K562 (cell line): ENCODE results near the gene YEATS2. TPM values are rescaled to one million over a fixed set of nuclear protein-coding genes. Genes with fewer than 3 reads are reported as not detected.

Experiments
- ATAC-seq: fragments of 200-7000 bp; cut with Tn5 transposase; 3 replicates; pipeline ENCODE4 v1.9.1; 2020; ENCODE audit warnings: moderate library complexity
- BruUV-seq: library from RNA; stranded (reverse); fragments of 400-500 nt; replicated peaks from 2 replicates; lab custom pipeline; 2021; lab: Mats Ljungman, UMichigan
- CTCF ChIA-PET: fragments of 300-600 bp; formaldehyde crosslinking; extraction: SDS; loops from one replicate; lab custom pipeline; 2021; ENCODE audit warnings: low intra/inter-chr PET ratio; lab: Yijun Ruan, JAX
- POLR2A ChIA-PET: fragments of 300-600, 350-650 bp; sonication (Branson Sonifier 250); formaldehyde crosslinking; extraction: SDS; loops from one replicate; lab custom pipeline; 2021; ENCODE audit warnings: antibody characterized with exemption, inconsistent platforms; lab: Yijun Ruan, JAX
- DNase-seq, 4 experiments: peaks; one replicate each; pipeline versions ENCODE4 v3.0.0 to v3.0.0-alpha.2; 2011 to 2018; ENCODE audit warnings: low spot score in 3 of 4, mixed read lengths in 3 of 4; ENCODE audit errors: extremely low read depth in 1 of 4
- FAIRE-seq: peaks from 2 replicates; lab custom pipeline; 2011; peaks lifted over from hg19 to GRCh38; lab: Jason Lieb, UNC
- H2AFZ ChIP-seq: 2 replicates; pipeline ENCODE4 v1.6.0; 2011; ENCODE audit warnings: low read depth, low read length, control low read depth, inconsistent platforms
- H3K27ac ChIP-seq: fragments of 200-600 bp; 3 replicates; pipeline ENCODE4 v1.8.0; 2011; ENCODE audit warnings: low read depth, mild to moderate bottlenecking, control low read depth, inconsistent platforms, low read length, moderate library complexity, mixed read lengths; ENCODE audit errors: extremely low read depth
- H3K27me3 ChIP-seq, 2 experiments: fragments of 300-600 bp in 1 of 2; 2 replicates in 1 of 2; 3 replicates in 1 of 2; pipeline versions ENCODE4 v1.6.0 to v1.8.0; 2011; ENCODE audit warnings: inconsistent platforms in 2 of 2, low read length in 2 of 2, mild to moderate bottlenecking in 1 of 2, mixed read lengths in 1 of 2, moderate library complexity in 1 of 2; ENCODE audit not compliant: control insufficient read depth in 2 of 2, insufficient read depth in 2 of 2
- H3K36me3 ChIP-seq: fragments of 300-600 bp; 3 replicates; pipeline ENCODE4 v1.8.0; 2011; ENCODE audit warnings: mild to moderate bottlenecking, low read length, inconsistent platforms; ENCODE audit not compliant: control insufficient read depth, insufficient read depth
- H3K4me1 ChIP-seq, 2 experiments: fragments of 200-600 bp in 1 of 2; replicated peaks in 1 of 2; 2 replicates in 1 of 2; 3 replicates in 1 of 2; pipeline versions ENCODE4 v1.5.1 to v1.8.0; 2011; ENCODE audit warnings: inconsistent platforms in 2 of 2, low read length in 2 of 2, mild to moderate bottlenecking in 1 of 2, mixed read lengths in 1 of 2, moderate library complexity in 1 of 2; ENCODE audit not compliant: control insufficient read depth in 2 of 2, insufficient read depth in 2 of 2
- H3K4me2 ChIP-seq: 2 replicates; pipeline ENCODE4 v1.6.1; 2011; ENCODE audit warnings: low read length, control low read depth, inconsistent platforms, mixed read lengths; ENCODE audit not compliant: insufficient read depth
- H3K4me3 ChIP-seq: fragments of 200-600 bp; sonication (generic), shearing (Covaris generic); 2 replicates; pipeline ENCODE4 v1.5.1; 2016; ENCODE audit warnings: control low read depth, inconsistent platforms
- H3K79me2 ChIP-seq: fragments of 200-600 bp; 3 replicates; pipeline ENCODE4 v1.8.0; 2011; ENCODE audit warnings: low read length, inconsistent platforms; ENCODE audit not compliant: control insufficient read depth, insufficient read depth
- H3K9ac ChIP-seq, 2 experiments: 2 replicates each; pipeline versions ENCODE4 v1.6.0 to v1.6.1; 2011; ENCODE audit warnings: low read depth in 2 of 2, low read length in 2 of 2, control low read depth in 1 of 2, inconsistent platforms in 1 of 2, mild to moderate bottlenecking in 1 of 2, mixed read lengths in 1 of 2; ENCODE audit not compliant: insufficient read depth in 1 of 2
- H3K9me1 ChIP-seq: one replicate; pipeline ENCODE4 v1.6.0; 2011; ENCODE audit warnings: inconsistent platforms, mild to moderate bottlenecking, low read length, moderate library complexity; ENCODE audit not compliant: control insufficient read depth, insufficient read depth
- H3K9me3 ChIP-seq: replicated peaks from 2 replicates; pipeline ENCODE4 v1.5.1; 2011; ENCODE audit warnings: low read depth, low read length, inconsistent platforms; ENCODE audit not compliant: control insufficient read depth, insufficient read depth
- H4K20me1 ChIP-seq: replicated peaks from 2 replicates; pipeline ENCODE4 v1.6.1; 2011; ENCODE audit warnings: low read length, inconsistent platforms, mixed read lengths; ENCODE audit not compliant: control insufficient read depth, insufficient read depth
- ARID1B ChIP-seq: fragments of 450-650 bp; IDR thresholded peaks from 2 replicates; pipeline ENCODE4 v1.6.1; 2016; ENCODE audit warnings: antibody characterized with exemption, mild to moderate bottlenecking, inconsistent platforms
- CTBP1 ChIP-seq: fragments of 450-650 bp; IDR thresholded peaks from 2 replicates; pipeline ENCODE4 v1.6.1; 2016; ENCODE audit warnings: borderline replicate concordance
- ESRRB ChIP-seq: fragments of 250-450 bp; sonication (Bioruptor Pico); IDR thresholded peaks from 2 replicates; pipeline ENCODE4 v1.5.0; 2020; ENCODE audit warnings: mild to moderate bottlenecking, moderate library complexity, borderline replicate concordance
- ETV1 ChIP-seq: fragments of 450-650 bp; conservative IDR thresholded peaks from 2 replicates; pipeline ENCODE4 v1.6.1; 2016; ENCODE audit warnings: missing genetic modification characterization, control low read depth, low read depth, missing compliant biosample characterization
- FOXA3 ChIP-seq, 2 experiments: fragments of 450-650 bp in 1 of 2; sonication (generic) in 1 of 2; formaldehyde crosslinking; IDR thresholded peaks in 1 of 2; conservative IDR thresholded peaks in 1 of 2; 2 replicates each; pipeline versions ENCODE4 v1.4.0 to v1.8.0; 2020 to 2022; ENCODE audit warnings: mild to moderate bottlenecking in 2 of 2, missing genetic modification reagents in 1 of 2
- GTF2E2 ChIP-seq: fragments of 200-800 bp; sonication (Bioruptor generic); IDR thresholded peaks from 2 replicates; pipeline ENCODE4 v1.6.1; 2016; ENCODE audit warnings: missing genetic modification characterization, missing compliant biosample characterization
- MAFF ChIP-seq: IDR thresholded peaks from 2 replicates; pipeline ENCODE4 v1.6.1; 2012; ENCODE audit warnings: low read length, improper control_type of control experiment
- MAFG ChIP-seq: fragments of 450-650 bp; conservative IDR thresholded peaks from 2 replicates; pipeline ENCODE4 v1.6.1; 2016; ENCODE audit warnings: missing genetic modification characterization, missing compliant biosample characterization
- MAFK ChIP-seq: IDR thresholded peaks from 2 replicates; pipeline ENCODE4 v1.6.1; 2011; ENCODE audit warnings: low read length, improper control_type of control experiment
- NFE2 ChIP-seq: IDR thresholded peaks from 2 replicates; pipeline ENCODE4 v1.6.1; 2014; ENCODE audit warnings: antibody characterized with exemption, low read depth
- PRDM10 ChIP-seq: fragments of 450-650 bp; IDR thresholded peaks from 2 replicates; pipeline ENCODE4 v1.6.1; 2018; ENCODE audit not compliant: partially characterized antibody
- TAF15 ChIP-seq: fragments of 200-400 bp; formaldehyde crosslinking; IDR thresholded peaks from 2 replicates; pipeline ENCODE4 v1.6.1; 2017; ENCODE audit warnings: mild to moderate bottlenecking, low read depth, low read length, moderate library complexity
- ZBTB34 ChIP-seq: fragments of 250-450 bp; sonication (Bioruptor Pico); IDR thresholded peaks from 2 replicates; pipeline ENCODE4 v1.8.0; 2021; ENCODE audit warnings: mild to moderate bottlenecking, moderate library complexity
- ZKSCAN3 ChIP-seq: fragments of 250-450 bp; sonication (Bioruptor Pico); IDR thresholded peaks from 2 replicates; pipeline ENCODE4 v1.4.0; 2020
- ZKSCAN8 ChIP-seq: fragments of 200-800 bp; sonication (Bioruptor generic); IDR thresholded peaks from 2 replicates; pipeline ENCODE4 v1.6.1; 2016; ENCODE audit warnings: missing genetic modification characterization, missing compliant biosample characterization
- ZNF263 ChIP-seq: sonication (generic); formaldehyde crosslinking; IDR thresholded peaks from 2 replicates; pipeline ENCODE4 v1.8.0; 2022; ENCODE audit warnings: mild to moderate bottlenecking, missing genetic modification reagents, borderline replicate concordance
- WGBS: fragments of 100-300 bp; shearing (Covaris generic); methylation state at CpG from one replicate; pipeline ENCODE4 v1.1.6; 2016; ENCODE audit warnings: low coverage, mixed read lengths; ENCODE audit not compliant: insufficient coverage; ENCODE audit errors: missing lambda C conversion rate; 5-methylcytosine and 5-hydroxymethylcytosine counted together
- in situ Hi-C: fragments of 300-500 bp; cut with MboI; formaldehyde crosslinking; loops from 4 replicates; pipeline ENCODE4 v1.15.0; 2018; ENCODE audit warnings: inconsistent platforms, mixed read lengths
- intact Hi-C: fragments of 100-400 bp; cut with micrococcal nuclease; formaldehyde crosslinking; loops from 2 replicates; pipeline ENCODE4 v1.14.2; 2022
- polyA plus RNA-seq, 8 experiments: library from polyadenylated mRNA; depleted of rRNA in 4 of 8; stranded (reverse) in 5 of 8; unstranded in 3 of 8; fragments of >200 nt; fragmentation: Nextera tagmentation in 2 of 8; fragmentation: Illumina TruSeq in 1 of 8; extraction: Ambion mirVana in 2 of 8; extraction: Trizol in 1 of 8; gene quantifications; 2 replicates each; pipeline versions ENCODE4 v1.2.1 to v1.2.3, GENCODE V29; 2011 to 2014; ENCODE audit warnings: inconsistent platforms in 1 of 8, missing spikeins in 1 of 8
- total RNA-seq, 7 experiments: library from RNA; depleted of rRNA in 6 of 7; stranded (reverse); fragments of >200 nt in 6 of 7; fragmentation: Illumina TruSeq in 2 of 7; extraction: Trizol in 2 of 7; gene quantifications; 2 replicates each; pipeline versions ENCODE4 v1.2.1 to v1.2.3, GENCODE V29; 2011 to 2021; ENCODE audit warnings: low replicate concordance in 1 of 7

Gene YEATS2
- total and polyA plus RNA-seq, 9 of the 15 experiments (the other 6 are each of a cell fraction or from before 2014, with no cell fraction given) = 1.8 to 35.2 (median 19.0) TPM

GRCh38 chr3:183764847-183765731, 67.5 kb downstream of the YEATS2 start:
- BruUV-seq = no TSS peak
- no peaks in the 10 kb centered on the region for H3K9me3 ChIP-seq
- 64% methylated on average over 7 of the region's 7 CpGs for WGBS
- H3K4me3 ChIP-seq = no peak overlapping the region
- intact Hi-C loops = loop anchor here (5.0 to 10.0 kb wide), 3 partner anchors 373 to 640 kb away; no protein-coding TSS in a partner anchor
- H3K79me2 ChIP-seq = no peaks in the 10 kb centered on the region
- no peak overlapping the region for H3K9ac ChIP-seq
- no peaks in the 10 kb centered on the region for H4K20me1 ChIP-seq
- POLR2A ChIA-PET = interaction anchor here (0.6 to 0.7 kb wide), 2 partner anchors 95 to 623 kb away, joined by 3 to 4 read pairs; no protein-coding TSS in a partner anchor
- no peak for ATAC-seq
- H2AFZ ChIP-seq = no peak overlapping the region
- FAIRE-seq = no peak
- CTCF ChIA-PET = interaction anchor here (0.9 kb wide), 1 partner anchor 318 kb away, joined by 4 read pairs; no protein-coding TSS in a partner anchor
- H3K9me1 ChIP-seq = no peaks in the 10 kb centered on the region
- peaks cover 0 to 4% of the 10 kb centered on the region in 2 experiments; a peak in 2 of 5 replicates for H3K4me1 ChIP-seq
- DNase-seq = no peak
- no peaks in the 10 kb centered on the region for H3K27me3 ChIP-seq
- in situ Hi-C loops = loop anchor here (5.0 to 25.0 kb wide), 2 partner anchors 298 to 628 kb away; no protein-coding TSS in a partner anchor
- no peak overlapping the region for H3K4me2 ChIP-seq
- H3K36me3 ChIP-seq = peaks cover 61% of the 10 kb centered on the region
- no peak overlapping the region for H3K27ac ChIP-seq
- TF ChIP-seq PRDM10 (no peak), ESRRB (CRISPR knock-in tag) (no peak), TAF15 (no peak), NFE2 (peak; percentile 62), ZBTB34 (no peak), ZKSCAN3 (CRISPR knock-in tag) (no peak), ARID1B (0 out of 2 replicates have a peak, but pooled peaks have one; percentile 19), MAFG (tag) (peak; percentile 61), CTBP1 (peak; percentile 35; the same call in 1 of the 2 replicates), MAFK (peak; percentile 33; the same call in 1 of the 2 replicates), ZNF263 (CRISPR knock-in tag) (peak; percentile 31; the same call in 1 of the 2 replicates), FOXA3 (CRISPR knock-in tag; conservative IDR thresholded peaks at IDR 0.05 in 1 of 2, IDR thresholded peaks at IDR 0.05 in 1 of 2) (peak in 1 of 2 experiments; percentile 86; a peak in 2 of 4 replicates), MAFF (0 out of 2 replicates have a peak, but pooled peaks have one; percentile 2), GTF2E2 (no peak), ZKSCAN8 (CRISPR knock-in tag) (peak; percentile 29; the same call in 1 of the 2 replicates), ETV1 (tag) (0 out of 2 replicates have a peak, but pooled peaks have one; percentile 21)
